Bronchial epithelial cell (primary cell): ENCODE results near the gene GRIK5. TPM values are rescaled to one million over a fixed set of nuclear protein-coding genes. Genes with fewer than 3 reads are reported as not detected.

Experiments used
- DNase-seq: peaks from one replicate; pipeline ENCODE4 v3.0.0-alpha.2; 2010; ENCODE audit warnings: low read depth
- FAIRE-seq: peaks from 2 replicates; lab custom pipeline; 2011; peaks lifted over from hg19 to GRCh38; lab: Jason Lieb, UNC
- H3K27me3 ChIP-seq: 2 replicates; pipeline ENCODE4 v1.5.1; 2011; ENCODE audit warnings: low read length; ENCODE audit not compliant: control insufficient read depth, insufficient read depth
- H3K36me3 ChIP-seq: 2 replicates; pipeline ENCODE4 v1.5.1; 2011; ENCODE audit warnings: low read length; ENCODE audit not compliant: control insufficient read depth, insufficient read depth
- H3K4me3 ChIP-seq: 2 replicates; pipeline ENCODE4 v1.5.1; 2011; ENCODE audit warnings: mild to moderate bottlenecking, low read depth, low read length, control low read depth
- total RNA-seq: library from RNA; depleted of rRNA; stranded (reverse); fragments of >200 nt; gene quantifications from 2 replicates; pipeline ENCODE4 v1.2.1, GENCODE V29; 2014
- TF ChIP-seq, protein P1 (sequence below): IDR thresholded peaks from 2 replicates; pipeline ENCODE4 v1.5.1; 2011; ENCODE audit warnings: mild to moderate bottlenecking, moderate library complexity, low read length, control low read depth, inconsistent platforms; ENCODE audit not compliant: insufficient read depth, severe bottlenecking

GRIK5 gene
- total RNA-seq, 1 donor from 2014 or later, result under 0.01 TPM

DNA sequence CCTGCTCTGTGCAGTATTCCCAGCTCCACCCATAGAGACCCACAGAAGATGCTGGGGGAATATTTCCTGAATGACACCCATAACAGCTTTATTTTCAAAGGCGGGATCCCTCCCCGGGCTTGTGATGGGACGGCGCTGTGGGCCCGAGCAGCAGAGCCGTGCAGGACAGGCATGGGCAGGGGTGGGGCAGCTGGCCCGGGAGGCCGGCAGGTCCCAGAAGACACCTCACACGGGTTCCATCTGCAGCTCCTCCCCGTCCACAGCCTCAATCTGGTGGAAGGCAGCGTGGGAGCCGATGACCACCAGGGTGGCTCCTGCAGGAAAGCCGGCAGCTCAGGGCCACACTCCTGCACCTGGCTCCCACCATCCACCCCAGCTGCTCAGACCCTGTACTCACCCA lies 113.4 kb downstream of the GRIK5 start:
- FAIRE-seq (no peak), DNase-seq (no peak)
- Histone ChIP-seq H3K4me3 (no peak overlapping the region), H3K27me3 (no peaks in the 10 kb centered on the region), H3K36me3 (peaks cover 2% of the 10 kb centered on the region)
- TF ChIP-seq, protein P1, sequence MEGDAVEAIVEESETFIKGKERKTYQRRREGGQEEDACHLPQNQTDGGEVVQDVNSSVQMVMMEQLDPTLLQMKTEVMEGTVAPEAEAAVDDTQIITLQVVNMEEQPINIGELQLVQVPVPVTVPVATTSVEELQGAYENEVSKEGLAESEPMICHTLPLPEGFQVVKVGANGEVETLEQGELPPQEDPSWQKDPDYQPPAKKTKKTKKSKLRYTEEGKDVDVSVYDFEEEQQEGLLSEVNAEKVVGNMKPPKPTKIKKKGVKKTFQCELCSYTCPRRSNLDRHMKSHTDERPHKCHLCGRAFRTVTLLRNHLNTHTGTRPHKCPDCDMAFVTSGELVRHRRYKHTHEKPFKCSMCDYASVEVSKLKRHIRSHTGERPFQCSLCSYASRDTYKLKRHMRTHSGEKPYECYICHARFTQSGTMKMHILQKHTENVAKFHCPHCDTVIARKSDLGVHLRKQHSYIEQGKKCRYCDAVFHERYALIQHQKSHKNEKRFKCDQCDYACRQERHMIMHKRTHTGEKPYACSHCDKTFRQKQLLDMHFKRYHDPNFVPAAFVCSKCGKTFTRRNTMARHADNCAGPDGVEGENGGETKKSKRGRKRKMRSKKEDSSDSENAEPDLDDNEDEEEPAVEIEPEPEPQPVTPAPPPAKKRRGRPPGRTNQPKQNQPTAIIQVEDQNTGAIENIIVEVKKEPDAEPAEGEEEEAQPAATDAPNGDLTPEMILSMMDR, result no peak

DNA sequence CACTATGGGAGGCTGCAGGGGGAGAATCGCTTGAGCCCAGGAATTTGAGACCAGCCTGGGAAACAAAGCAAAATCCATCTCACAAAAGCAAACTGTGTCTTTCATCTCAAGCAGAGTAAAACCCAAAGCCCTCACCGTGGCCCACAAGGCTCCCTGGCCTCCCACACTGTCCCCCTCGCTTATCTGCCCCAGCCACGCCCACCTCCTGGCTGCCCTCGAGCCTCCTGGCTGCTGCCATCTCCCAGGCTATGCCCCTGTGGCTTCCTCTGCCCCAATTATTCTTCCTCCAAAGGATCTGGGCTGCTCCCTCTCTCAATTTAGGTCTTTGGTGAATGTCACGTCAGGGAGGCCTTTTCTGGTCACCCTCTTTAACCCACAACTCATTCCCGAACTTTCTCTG lies 114.5 kb downstream of the GRIK5 start:
- DNase-seq, result no peak
- H3K36me3 ChIP-seq, result peaks cover 2% of the 10 kb centered on the region
- H3K27me3 ChIP-seq, result no peaks in the 10 kb centered on the region
- TF ChIP-seq, protein P1, result no peak
- no peak overlapping the region for H3K4me3 ChIP-seq
- no peak for FAIRE-seq

DNA sequence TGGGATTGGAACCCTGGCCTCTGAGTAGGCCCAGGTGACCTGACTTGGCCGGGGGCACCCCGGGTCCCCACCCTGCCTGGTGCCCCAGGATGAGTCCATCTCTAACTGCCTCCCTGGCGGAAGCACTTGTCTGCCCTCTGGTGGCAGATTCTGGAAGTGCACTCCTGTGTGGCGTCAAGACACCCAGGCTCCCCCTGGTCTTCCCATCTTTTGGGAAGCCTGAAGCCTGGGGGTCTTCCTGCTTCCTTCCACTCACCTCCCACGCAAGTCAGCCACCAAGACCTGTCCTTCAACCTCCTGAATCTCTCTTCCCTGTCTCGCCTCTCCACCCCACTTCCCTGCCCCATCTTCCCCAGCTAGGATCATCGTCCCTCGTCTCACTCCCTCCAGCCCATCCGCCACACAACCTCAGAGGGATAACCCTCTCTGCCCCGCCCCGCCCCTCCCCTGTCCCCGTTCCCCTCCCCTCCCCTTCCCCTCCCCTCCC lies 118.3 kb downstream of the GRIK5 start:
- Histone ChIP-seq H3K4me3 (no peak overlapping the region), H3K36me3 (peaks cover 2% of the 10 kb centered on the region), H3K27me3 (no peaks in the 10 kb centered on the region)
- TF ChIP-seq, protein P1, result peak; percentile 99
- DNase-seq, result peak; percentile 61
- FAIRE-seq, result no peak

Other genes starting within 250 kb of the GRIK5 start
- not detected in 2 replicates for gene LYPD4, start 225.5 kb downstream of the GRIK5 start, total RNA-seq
- gene DMRTC2, start 225.2 kb downstream of the GRIK5 start, total RNA-seq, result not detected in 2 replicates
- gene RPS19, start 210.0 kb downstream of the GRIK5 start, total RNA-seq, result 2,069 and 2,277 TPM in 2 replicates
- not detected in 2 replicates for gene CD79A, start 192.9 kb downstream of the GRIK5 start, total RNA-seq
- 19.2 and 25.0 TPM in 2 replicates for gene ARHGEF1, start 187.0 kb downstream of the GRIK5 start, total RNA-seq
- gene ERFL, start 141.8 kb downstream of the GRIK5 start, total RNA-seq, result under 0.01 TPM in 2 replicates
- 96.6 and 98.4 TPM in 2 replicates for gene RABAC1, start 110.9 kb downstream of the GRIK5 start, total RNA-seq
- 0.13 TPM in 1 of 2 replicates, not detected in the other for gene ATP1A3, start 76.0 kb downstream of the GRIK5 start, total RNA-seq
- gene ZNF574, start 6.0 kb upstream of the GRIK5 start, total RNA-seq, result 7.1 and 7.4 TPM in 2 replicates
- 0.26 and 0.53 TPM in 2 replicates for gene POU2F2, start 62.2 kb upstream of the GRIK5 start, total RNA-seq
- gene DEDD2, start 147.5 kb upstream of the GRIK5 start, total RNA-seq, result 27.1 and 28.7 TPM in 2 replicates
- gene ZNF526, start 150.1 kb upstream of the GRIK5 start, total RNA-seq, result 7.8 and 11.1 TPM in 2 replicates
- gene GSK3A, start 172.4 kb upstream of the GRIK5 start, total RNA-seq, result 11.6 and 12.4 TPM in 2 replicates
- gene ERF, start 184.9 kb upstream of the GRIK5 start, total RNA-seq, result 10.8 and 11.6 TPM in 2 replicates
- gene CIC, start 199.0 kb upstream of the GRIK5 start, total RNA-seq, result 7.1 and 9.3 TPM in 2 replicates
- not detected in 2 replicates for gene PRR19, start 231.9 kb upstream of the GRIK5 start, total RNA-seq
- 29.4 and 36.9 TPM in 2 replicates for gene PAFAH1B3, start 232.4 kb upstream of the GRIK5 start, total RNA-seq
- 0.26 TPM in 1 of 2 replicates, not detected in the other for gene TMEM145, start 243.1 kb upstream of the GRIK5 start, total RNA-seq